ENCODE results near the gene SIGLEC8. TPM values are rescaled to one million over a fixed set of nuclear protein-coding genes. Genes with fewer than 3 reads are reported as not detected.
"Not testable (repeated sequence)": the region's sequence is repeated elsewhere in the genome, so short reads cannot be mapped to it uniquely, and the experiment has no call there.

Gene SIGLEC8
- total and polyA plus RNA-seq, 2 experiments from 2014 or later, result not detected

DNA sequence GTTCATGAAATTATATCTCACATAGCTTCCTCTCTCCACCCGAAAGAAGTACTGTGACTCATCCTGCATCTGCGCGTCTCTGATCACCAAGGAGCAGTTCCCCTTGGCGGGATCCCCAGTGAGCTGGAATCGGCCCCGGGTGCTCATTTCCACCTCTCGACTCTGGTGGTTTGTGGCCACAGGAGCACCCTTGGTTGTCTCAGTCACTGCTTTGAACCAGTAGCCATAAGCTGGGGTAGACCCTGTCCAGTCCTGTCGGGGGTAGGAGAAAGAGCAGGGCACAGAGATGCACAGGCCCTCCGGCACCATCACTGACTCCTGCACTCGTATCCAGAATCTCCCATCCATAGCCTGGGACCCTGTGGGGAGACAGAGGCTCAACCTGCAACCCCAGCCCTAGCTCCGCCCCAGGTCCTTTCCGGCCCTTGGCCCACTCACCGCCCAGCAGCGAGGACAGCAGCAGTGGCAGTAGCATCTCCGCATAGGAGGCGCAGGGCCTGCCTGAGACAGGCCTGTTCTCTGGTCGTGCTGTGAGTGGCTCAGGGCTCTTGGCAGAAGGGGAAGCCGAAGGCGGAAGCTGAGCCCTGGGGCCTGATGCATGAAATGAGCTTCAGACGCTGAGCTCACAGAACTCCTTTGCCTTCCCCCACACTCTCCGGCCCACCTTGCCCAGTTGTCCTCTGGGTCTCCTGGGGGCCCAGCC is 41.0 kb downstream of the SIGLEC8 start, which contains the start of gene SIGLEC10:
TSS of gene SIGLEC10 (minus strand) at position 536 of the 703 bp plus-strand sequence. CDS start at position 475, 61 bp downstream.
- Histone ChIP-seq H3K36me3 (ENCODE audit: low read depth) (no peaks in the 10 kb centered on the region), H3K4me2 (ENCODE audit: unreplicated experiment) (no peak within 1 kb of the TSS), H3K79me2 (ENCODE audit: insufficient read depth) (no peaks in the 10 kb centered on the region), H3K27me3 (replicated peaks; ENCODE audit: insufficient read depth) (no peaks in the 10 kb centered on the region), H3K4me1 (ENCODE audit: insufficient read depth) (no peaks in the 10 kb centered on the region), H3K9ac (no peak within 1 kb of the TSS), H3K4me3 (no peak within 1 kb of the TSS), H3K9me2 (ENCODE audit: insufficient read depth) (no peaks in the 10 kb centered on the region), H4K20me1 (ENCODE audit: insufficient read depth) (no peaks in the 10 kb centered on the region), H2AFZ (no peak within 1 kb of the TSS), H3K27ac (no peak within 1 kb of the TSS), H3K9me3 (ENCODE audit: low read depth) (no peaks in the 10 kb centered on the region), H3F3A (ENCODE audit: insufficient read depth) (no peaks in the 10 kb centered on the region)
- in situ Hi-C loops (cut with MboI), result no loop called here
- TF ChIP-seq EZH2 (IDR thresholded peaks at IDR 0.05; ENCODE audit: insufficient read depth, poor library complexity, severe bottlenecking) (no peak), EZH2phosphoT487 (IDR thresholded peaks at IDR 0.05; ENCODE audit: insufficient read depth, low read depth) (no peak)
- 60 to 61% methylated on average over 20 to 21 of the region's 21 CpGs for WGBS, 2 experiments (ENCODE audit: low coverage in 1 of 2, low lambda C conversion rate in 2 of 2, missing lambda C conversion rate in 2 of 2)
- no peak for DNase-seq

DNA sequence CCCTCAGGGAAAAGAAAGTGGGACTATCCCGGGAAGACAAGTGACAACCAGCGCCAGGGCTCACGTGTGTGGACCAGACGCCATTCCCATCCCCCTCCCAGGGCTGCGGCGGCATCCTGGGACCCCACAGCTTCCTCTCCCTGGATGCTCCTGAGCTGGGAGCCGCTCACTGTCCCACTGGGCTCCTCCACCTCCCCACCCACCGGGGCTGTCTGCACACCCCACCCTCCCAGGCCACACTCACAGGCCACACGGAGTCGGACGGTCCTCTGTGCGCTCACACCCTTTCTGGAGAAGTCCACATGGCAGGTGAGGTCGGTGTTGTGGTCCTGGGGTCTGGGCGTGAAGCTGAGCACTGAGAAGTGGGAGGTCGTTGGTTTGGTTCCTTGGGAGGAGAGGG is 41.8 kb downstream of the SIGLEC8 start:
- H3K9me3 ChIP-seq (ENCODE audit: low read depth); H3K9me2 ChIP-seq (ENCODE audit: insufficient read depth); H3K27me3 ChIP-seq (replicated peaks; ENCODE audit: insufficient read depth); H3K4me2 ChIP-seq (ENCODE audit: unreplicated experiment); H3K4me1 ChIP-seq (ENCODE audit: insufficient read depth); DNase-seq; H3K36me3 ChIP-seq (ENCODE audit: low read depth); H3K27ac ChIP-seq; H3K79me2 ChIP-seq (ENCODE audit: insufficient read depth); H2AFZ ChIP-seq; H3F3A ChIP-seq (ENCODE audit: insufficient read depth); H3K9ac ChIP-seq; H3K4me3 ChIP-seq; H4K20me1 ChIP-seq (ENCODE audit: insufficient read depth); in situ Hi-C loops (cut with MboI): not testable (repeated sequence)
- WGBS, 2 experiments (ENCODE audit: low coverage in 1 of 2, low lambda C conversion rate in 2 of 2, missing lambda C conversion rate in 2 of 2), result 45 to 55% methylated on average over 10 to 13 of the region's 15 CpGs

DNA sequence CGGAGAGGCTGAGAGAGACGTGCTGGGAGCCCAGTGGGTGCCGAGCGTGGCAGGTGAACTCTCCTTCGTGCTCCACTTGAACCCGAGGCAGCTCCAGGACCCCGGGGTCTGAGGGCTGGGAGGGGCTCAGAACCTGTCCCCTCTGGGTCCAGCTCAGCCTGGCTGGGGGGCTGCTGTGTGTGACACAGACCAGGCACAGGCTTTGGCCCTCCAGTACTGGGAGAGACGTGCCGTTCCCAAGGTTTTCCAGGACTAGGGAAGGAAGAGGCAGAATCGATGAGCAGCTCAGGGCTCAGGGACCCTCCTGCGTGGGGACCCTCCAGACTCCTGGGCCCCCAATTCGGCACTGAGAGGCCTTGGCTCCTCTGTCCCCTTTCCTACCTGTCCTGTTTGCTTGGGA is 43.1 kb downstream of the SIGLEC8 start:
- DNase-seq, result no peak
- Histone ChIP-seq H2AFZ (no peak overlapping the region), H3K27ac (no peak overlapping the region), H3F3A (ENCODE audit: insufficient read depth) (no peaks in the 10 kb centered on the region), H3K9me2 (ENCODE audit: insufficient read depth) (no peaks in the 10 kb centered on the region), H3K9ac (no peak overlapping the region), H3K4me1 (ENCODE audit: insufficient read depth) (no peaks in the 10 kb centered on the region), H4K20me1 (ENCODE audit: insufficient read depth) (no peaks in the 10 kb centered on the region), H3K79me2 (ENCODE audit: insufficient read depth) (no peaks in the 10 kb centered on the region), H3K27me3 (replicated peaks; ENCODE audit: insufficient read depth) (no peaks in the 10 kb centered on the region), H3K4me2 (ENCODE audit: unreplicated experiment) (no peak overlapping the region), H3K36me3 (ENCODE audit: low read depth) (no peaks in the 10 kb centered on the region), H3K9me3 (ENCODE audit: low read depth) (no peaks in the 10 kb centered on the region), H3K4me3 (no peak overlapping the region)
- 56 to 61% methylated on average over 12 of the region's 12 CpGs for WGBS, 2 experiments (ENCODE audit: low coverage in 1 of 2, low lambda C conversion rate in 2 of 2, missing lambda C conversion rate in 2 of 2)
- TF ChIP-seq EZH2phosphoT487 (IDR thresholded peaks at IDR 0.05; ENCODE audit: insufficient read depth, low read depth), result no peak
- no peak for TF ChIP-seq EZH2 (IDR thresholded peaks at IDR 0.05; ENCODE audit: insufficient read depth, poor library complexity, severe bottlenecking)
- in situ Hi-C loops (cut with MboI), result no loop called here

GRCh38 chr19:51410950-51411748 is 47.1 kb downstream of the SIGLEC8 start:
- in situ Hi-C loops (cut with MboI), result no loop called here
- Histone ChIP-seq H3K4me3 (no peak overlapping the region), H3K4me1 (ENCODE audit: insufficient read depth) (no peaks in the 10 kb centered on the region), H3K9ac (no peak overlapping the region), H3F3A (ENCODE audit: insufficient read depth) (no peaks in the 10 kb centered on the region), H3K27ac (no peak overlapping the region), H3K27me3 (replicated peaks; ENCODE audit: insufficient read depth) (no peaks in the 10 kb centered on the region), H3K9me3 (ENCODE audit: low read depth) (no peaks in the 10 kb centered on the region), H3K4me2 (ENCODE audit: unreplicated experiment) (no peak overlapping the region), H3K9me2 (ENCODE audit: insufficient read depth) (no peaks in the 10 kb centered on the region), H3K79me2 (ENCODE audit: insufficient read depth) (no peaks in the 10 kb centered on the region), H3K36me3 (ENCODE audit: low read depth) (no peaks in the 10 kb centered on the region), H4K20me1 (ENCODE audit: insufficient read depth) (no peaks in the 10 kb centered on the region), H2AFZ (no peak overlapping the region)
- TF ChIP-seq EZH2 (IDR thresholded peaks at IDR 0.05; ENCODE audit: insufficient read depth, poor library complexity, severe bottlenecking) (no peak), EZH2phosphoT487 (IDR thresholded peaks at IDR 0.05; ENCODE audit: insufficient read depth, low read depth) (no peak)
- 71 to 74% methylated on average over 15 of the region's 15 CpGs for WGBS, 2 experiments (ENCODE audit: low coverage in 1 of 2, low lambda C conversion rate in 2 of 2, missing lambda C conversion rate in 2 of 2)
- DNase-seq, result no peak
